K562 (cell line): ENCODE results near the gene ITM2A. TPM values are rescaled to one million over a fixed set of nuclear protein-coding genes. Genes with fewer than 3 reads are reported as not detected.

Experiments
- ATAC-seq: fragments of 200-7000 bp; cut with Tn5 transposase; 3 replicates; pipeline ENCODE4 v1.9.1; 2020; ENCODE audit warnings: moderate library complexity
- BruUV-seq: library from RNA; stranded (reverse); fragments of 400-500 nt; replicated peaks from 2 replicates; lab custom pipeline; 2021; lab: Mats Ljungman, UMichigan
- CTCF ChIA-PET: fragments of 300-600 bp; formaldehyde crosslinking; extraction: SDS; loops from one replicate; lab custom pipeline; 2021; ENCODE audit warnings: low intra/inter-chr PET ratio; lab: Yijun Ruan, JAX
- POLR2A ChIA-PET: fragments of 300-600, 350-650 bp; sonication (Branson Sonifier 250); formaldehyde crosslinking; extraction: SDS; loops from one replicate; lab custom pipeline; 2021; ENCODE audit warnings: antibody characterized with exemption, inconsistent platforms; lab: Yijun Ruan, JAX
- DNase-seq, 4 experiments: peaks; one replicate each; pipeline versions ENCODE4 v3.0.0 to v3.0.0-alpha.2; 2011 to 2018; ENCODE audit warnings: low spot score in 3 of 4, mixed read lengths in 3 of 4; ENCODE audit errors: extremely low read depth in 1 of 4
- FAIRE-seq: peaks from 2 replicates; lab custom pipeline; 2011; peaks lifted over from hg19 to GRCh38; lab: Jason Lieb, UNC
- H2AFZ ChIP-seq: 2 replicates; pipeline ENCODE4 v1.6.0; 2011; ENCODE audit warnings: low read depth, low read length, control low read depth, inconsistent platforms
- H3K27ac ChIP-seq: fragments of 200-600 bp; 3 replicates; pipeline ENCODE4 v1.8.0; 2011; ENCODE audit warnings: low read depth, mild to moderate bottlenecking, control low read depth, inconsistent platforms, low read length, moderate library complexity, mixed read lengths; ENCODE audit errors: extremely low read depth
- H3K27me3 ChIP-seq, 2 experiments: fragments of 300-600 bp in 1 of 2; 2 replicates in 1 of 2; 3 replicates in 1 of 2; pipeline versions ENCODE4 v1.6.0 to v1.8.0; 2011; ENCODE audit warnings: inconsistent platforms in 2 of 2, low read length in 2 of 2, mild to moderate bottlenecking in 1 of 2, mixed read lengths in 1 of 2, moderate library complexity in 1 of 2; ENCODE audit not compliant: control insufficient read depth in 2 of 2, insufficient read depth in 2 of 2
- H3K36me3 ChIP-seq: fragments of 300-600 bp; 3 replicates; pipeline ENCODE4 v1.8.0; 2011; ENCODE audit warnings: mild to moderate bottlenecking, low read length, inconsistent platforms; ENCODE audit not compliant: control insufficient read depth, insufficient read depth
- H3K4me1 ChIP-seq, 2 experiments: fragments of 200-600 bp in 1 of 2; replicated peaks in 1 of 2; 2 replicates in 1 of 2; 3 replicates in 1 of 2; pipeline versions ENCODE4 v1.5.1 to v1.8.0; 2011; ENCODE audit warnings: inconsistent platforms in 2 of 2, low read length in 2 of 2, mild to moderate bottlenecking in 1 of 2, mixed read lengths in 1 of 2, moderate library complexity in 1 of 2; ENCODE audit not compliant: control insufficient read depth in 2 of 2, insufficient read depth in 2 of 2
- H3K4me2 ChIP-seq: 2 replicates; pipeline ENCODE4 v1.6.1; 2011; ENCODE audit warnings: low read length, control low read depth, inconsistent platforms, mixed read lengths; ENCODE audit not compliant: insufficient read depth
- H3K4me3 ChIP-seq: fragments of 200-600 bp; sonication (generic), shearing (Covaris generic); 2 replicates; pipeline ENCODE4 v1.5.1; 2016; ENCODE audit warnings: control low read depth, inconsistent platforms
- H3K79me2 ChIP-seq: fragments of 200-600 bp; 3 replicates; pipeline ENCODE4 v1.8.0; 2011; ENCODE audit warnings: low read length, inconsistent platforms; ENCODE audit not compliant: control insufficient read depth, insufficient read depth
- H3K9ac ChIP-seq, 2 experiments: 2 replicates each; pipeline versions ENCODE4 v1.6.0 to v1.6.1; 2011; ENCODE audit warnings: low read depth in 2 of 2, low read length in 2 of 2, control low read depth in 1 of 2, inconsistent platforms in 1 of 2, mild to moderate bottlenecking in 1 of 2, mixed read lengths in 1 of 2; ENCODE audit not compliant: insufficient read depth in 1 of 2
- H3K9me1 ChIP-seq: one replicate; pipeline ENCODE4 v1.6.0; 2011; ENCODE audit warnings: inconsistent platforms, mild to moderate bottlenecking, low read length, moderate library complexity; ENCODE audit not compliant: control insufficient read depth, insufficient read depth
- H3K9me3 ChIP-seq: replicated peaks from 2 replicates; pipeline ENCODE4 v1.5.1; 2011; ENCODE audit warnings: low read depth, low read length, inconsistent platforms; ENCODE audit not compliant: control insufficient read depth, insufficient read depth
- H4K20me1 ChIP-seq: replicated peaks from 2 replicates; pipeline ENCODE4 v1.6.1; 2011; ENCODE audit warnings: low read length, inconsistent platforms, mixed read lengths; ENCODE audit not compliant: control insufficient read depth, insufficient read depth
- AFF4 ChIP-seq: sonication (generic); formaldehyde crosslinking; IDR thresholded peaks from 2 replicates; pipeline ENCODE4 v1.8.0; 2023; ENCODE audit warnings: mild to moderate bottlenecking, missing genetic modification reagents
- BCOR ChIP-seq: fragments of 450-650 bp; IDR thresholded peaks from 2 replicates; pipeline ENCODE4 v1.6.1; 2016
- HDAC8 ChIP-seq: fragments of 450-650 bp; IDR thresholded peaks from 2 replicates; pipeline ENCODE4 v1.6.1; 2016; ENCODE audit warnings: mild to moderate bottlenecking, missing genetic modification characterization, moderate library complexity, missing compliant biosample characterization
- KLF1 ChIP-seq: fragments of 450-650 bp; IDR thresholded peaks from 2 replicates; pipeline ENCODE4 v1.6.1; 2016; ENCODE audit warnings: missing genetic modification characterization, missing compliant biosample characterization
- NFIX ChIP-seq: fragments of 250-450 bp; sonication (Bioruptor Pico); IDR thresholded peaks from 2 replicates; pipeline ENCODE4 v1.4.0; 2020; ENCODE audit warnings: low read depth, mild to moderate bottlenecking, moderate library complexity
- NUFIP1 ChIP-seq: fragments of 450-650 bp; IDR thresholded peaks from 2 replicates; pipeline ENCODE4 v1.6.1; 2018; ENCODE audit not compliant: partially characterized antibody
- SREBF1 ChIP-seq: fragments of 150-350 bp; IDR thresholded peaks from 2 replicates; pipeline ENCODE4 v1.6.1; 2014; ENCODE audit warnings: antibody characterized with exemption, low read depth, low read length, borderline replicate concordance
- WGBS: fragments of 100-300 bp; shearing (Covaris generic); methylation state at CpG from one replicate; pipeline ENCODE4 v1.1.6; 2016; ENCODE audit warnings: low coverage, mixed read lengths; ENCODE audit not compliant: insufficient coverage; ENCODE audit errors: missing lambda C conversion rate; 5-methylcytosine and 5-hydroxymethylcytosine counted together
- in situ Hi-C: fragments of 300-500 bp; cut with MboI; formaldehyde crosslinking; loops from 4 replicates; pipeline ENCODE4 v1.15.0; 2018; ENCODE audit warnings: inconsistent platforms, mixed read lengths
- intact Hi-C: fragments of 100-400 bp; cut with micrococcal nuclease; formaldehyde crosslinking; loops from 2 replicates; pipeline ENCODE4 v1.14.2; 2022
- polyA plus RNA-seq, 8 experiments: library from polyadenylated mRNA; depleted of rRNA in 4 of 8; stranded (reverse) in 5 of 8; unstranded in 3 of 8; fragments of >200 nt; fragmentation: Nextera tagmentation in 2 of 8; fragmentation: Illumina TruSeq in 1 of 8; extraction: Ambion mirVana in 2 of 8; extraction: Trizol in 1 of 8; gene quantifications; 2 replicates each; pipeline versions ENCODE4 v1.2.1 to v1.2.3, GENCODE V29; 2011 to 2014; ENCODE audit warnings: inconsistent platforms in 1 of 8, missing spikeins in 1 of 8
- total RNA-seq, 7 experiments: library from RNA; depleted of rRNA in 6 of 7; stranded (reverse); fragments of >200 nt in 6 of 7; fragmentation: Illumina TruSeq in 2 of 7; extraction: Trizol in 2 of 7; gene quantifications; 2 replicates each; pipeline versions ENCODE4 v1.2.1 to v1.2.3, GENCODE V29; 2011 to 2021; ENCODE audit warnings: low replicate concordance in 1 of 7
- TF ChIP-seq, protein P1 (sequence below): fragments of 250-450 bp; sonication (Bioruptor Pico); IDR thresholded peaks from 2 replicates; pipeline ENCODE4 v1.9.0; 2021; ENCODE audit warnings: mild to moderate bottlenecking, inconsistent platforms
- TF ChIP-seq, protein P2 (sequence below): fragments of 450-650 bp; IDR thresholded peaks from 2 replicates; pipeline ENCODE4 v1.6.1; 2017; ENCODE audit warnings: antibody characterized with exemption, mild to moderate bottlenecking

ITM2A gene
- total and polyA plus RNA-seq, 9 of the 15 experiments (the other 6 are each of a cell fraction or from before 2014, with no cell fraction given), result 29.4 to 117 (median 57.4) TPM

GRCh38 chrX:79371101-79371500, 4.0 kb upstream of the ITM2A start:
- in situ Hi-C loops, result no loop called here
- CTCF ChIA-PET, result no interaction called here

More at GRCh38 chrX:79371101-79371500, 4.0 kb upstream of the ITM2A start:
- Histone ChIP-seq H3K4me2 (no peak overlapping the region), H3K9me1 (no peaks in the 10 kb centered on the region), H4K20me1 (no peaks in the 10 kb centered on the region), H3K4me1 (no peaks in the 10 kb centered on the region; a peak in 2 of 5 replicates), H3K4me3 (no peak overlapping the region), H2AFZ (no peak overlapping the region), H3K27me3 (no peaks in the 10 kb centered on the region), H3K9ac (no peak overlapping the region), H3K79me2 (peaks cover 6% of the 10 kb centered on the region)
- 0% methylated on average over 2 of the region's 2 CpGs for WGBS
- DNase-seq (no peak), FAIRE-seq (no peak), ATAC-seq (no peak)
- POLR2A ChIA-PET, result interaction anchor here (0.8 kb wide), 1 partner anchor 15 kb away, joined by 3 read pairs; no protein-coding TSS in a partner anchor
- TF ChIP-seq HDAC8, result no peak
- TF ChIP-seq, protein P1, sequence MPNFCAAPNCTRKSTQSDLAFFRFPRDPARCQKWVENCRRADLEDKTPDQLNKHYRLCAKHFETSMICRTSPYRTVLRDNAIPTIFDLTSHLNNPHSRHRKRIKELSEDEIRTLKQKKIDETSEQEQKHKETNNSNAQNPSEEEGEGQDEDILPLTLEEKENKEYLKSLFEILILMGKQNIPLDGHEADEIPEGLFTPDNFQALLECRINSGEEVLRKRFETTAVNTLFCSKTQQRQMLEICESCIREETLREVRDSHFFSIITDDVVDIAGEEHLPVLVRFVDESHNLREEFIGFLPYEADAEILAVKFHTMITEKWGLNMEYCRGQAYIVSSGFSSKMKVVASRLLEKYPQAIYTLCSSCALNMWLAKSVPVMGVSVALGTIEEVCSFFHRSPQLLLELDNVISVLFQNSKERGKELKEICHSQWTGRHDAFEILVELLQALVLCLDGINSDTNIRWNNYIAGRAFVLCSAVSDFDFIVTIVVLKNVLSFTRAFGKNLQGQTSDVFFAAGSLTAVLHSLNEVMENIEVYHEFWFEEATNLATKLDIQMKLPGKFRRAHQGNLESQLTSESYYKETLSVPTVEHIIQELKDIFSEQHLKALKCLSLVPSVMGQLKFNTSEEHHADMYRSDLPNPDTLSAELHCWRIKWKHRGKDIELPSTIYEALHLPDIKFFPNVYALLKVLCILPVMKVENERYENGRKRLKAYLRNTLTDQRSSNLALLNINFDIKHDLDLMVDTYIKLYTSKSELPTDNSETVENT, result no peak
- TF ChIP-seq, protein P2, sequence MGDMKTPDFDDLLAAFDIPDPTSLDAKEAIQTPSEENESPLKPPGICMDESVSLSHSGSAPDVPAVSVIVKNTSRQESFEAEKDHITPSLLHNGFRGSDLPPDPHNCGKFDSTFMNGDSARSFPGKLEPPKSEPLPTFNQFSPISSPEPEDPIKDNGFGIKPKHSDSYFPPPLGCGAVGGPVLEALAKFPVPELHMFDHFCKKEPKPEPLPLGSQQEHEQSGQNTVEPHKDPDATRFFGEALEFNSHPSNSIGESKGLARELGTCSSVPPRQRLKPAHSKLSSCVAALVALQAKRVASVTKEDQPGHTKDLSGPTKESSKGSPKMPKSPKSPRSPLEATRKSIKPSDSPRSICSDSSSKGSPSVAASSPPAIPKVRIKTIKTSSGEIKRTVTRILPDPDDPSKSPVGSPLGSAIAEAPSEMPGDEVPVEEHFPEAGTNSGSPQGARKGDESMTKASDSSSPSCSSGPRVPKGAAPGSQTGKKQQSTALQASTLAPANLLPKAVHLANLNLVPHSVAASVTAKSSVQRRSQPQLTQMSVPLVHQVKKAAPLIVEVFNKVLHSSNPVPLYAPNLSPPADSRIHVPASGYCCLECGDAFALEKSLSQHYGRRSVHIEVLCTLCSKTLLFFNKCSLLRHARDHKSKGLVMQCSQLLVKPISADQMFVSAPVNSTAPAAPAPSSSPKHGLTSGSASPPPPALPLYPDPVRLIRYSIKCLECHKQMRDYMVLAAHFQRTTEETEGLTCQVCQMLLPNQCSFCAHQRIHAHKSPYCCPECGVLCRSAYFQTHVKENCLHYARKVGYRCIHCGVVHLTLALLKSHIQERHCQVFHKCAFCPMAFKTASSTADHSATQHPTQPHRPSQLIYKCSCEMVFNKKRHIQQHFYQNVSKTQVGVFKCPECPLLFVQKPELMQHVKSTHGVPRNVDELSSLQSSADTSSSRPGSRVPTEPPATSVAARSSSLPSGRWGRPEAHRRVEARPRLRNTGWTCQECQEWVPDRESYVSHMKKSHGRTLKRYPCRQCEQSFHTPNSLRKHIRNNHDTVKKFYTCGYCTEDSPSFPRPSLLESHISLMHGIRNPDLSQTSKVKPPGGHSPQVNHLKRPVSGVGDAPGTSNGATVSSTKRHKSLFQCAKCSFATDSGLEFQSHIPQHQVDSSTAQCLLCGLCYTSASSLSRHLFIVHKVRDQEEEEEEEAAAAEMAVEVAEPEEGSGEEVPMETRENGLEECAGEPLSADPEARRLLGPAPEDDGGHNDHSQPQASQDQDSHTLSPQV, result no peak
- TF ChIP-seq KLF1 (tag), result no peak
- no peak for TF ChIP-seq NUFIP1
- TF ChIP-seq NFIX (CRISPR knock-in tag), result no peak
- TF ChIP-seq SREBF1, result no peak
- no peak for TF ChIP-seq AFF4 (CRISPR knock-in tag)
- no peak for TF ChIP-seq BCOR
- TF ChIP-seq, all 486 proteins: peak for 0
- BruUV-seq, result no TSS peak
- no peaks in the 10 kb centered on the region for H3K36me3 ChIP-seq
- intact Hi-C loops, result no loop called here
- no peaks in the 10 kb centered on the region for H3K9me3 ChIP-seq
- no peak overlapping the region for H3K27ac ChIP-seq
